K562 (cell line): Measurements from ENCODE around the gene TMX1.

ENCODE experiments used
- CTBP1 ChIP-seq: fragments of 450-650 bp; IDR thresholded peaks from 2 replicates; pipeline ENCODE4 v1.6.1; 2016; ENCODE audit warnings: borderline replicate concordance
- USF2 ChIP-seq: sonication (generic); formaldehyde crosslinking; IDR thresholded peaks from 2 replicates; pipeline ENCODE4 v1.5.0; 2020; ENCODE audit warnings: missing genetic modification reagents
- ZBTB34 ChIP-seq: fragments of 250-450 bp; sonication (Bioruptor Pico); IDR thresholded peaks from 2 replicates; pipeline ENCODE4 v1.8.0; 2021; ENCODE audit warnings: mild to moderate bottlenecking, moderate library complexity

GRCh38 chr14:51206462-51206861, 33.6 kb upstream of the TMX1 start:
- TF ChIP-seq CTBP1 (no peak), USF2 (CRISPR knock-in tag) (no peak), ZBTB34 (CRISPR knock-in tag) (no peak)
